GM12891 (cell line): ENCODE measurements around the gene KRTAP1-4.
A peak's percentile ranks its signal among the peaks of the same experiment; 100 is the strongest.
"Not testable (repeated sequence)": the region's sequence is repeated elsewhere in the genome, so short reads cannot be mapped to it uniquely, and the experiment has no call there.

Experiments
- DNase-seq: peaks from one replicate; pipeline ENCODE4 v3.0.0; 2011; ENCODE audit warnings: low spot score; ENCODE audit not compliant: insufficient read length
- FAIRE-seq: peaks from 2 replicates; lab custom pipeline; 2011; peaks lifted over from hg19 to GRCh38; lab: Jason Lieb, UNC
- PAX5 ChIP-seq: IDR thresholded peaks from 2 replicates; pipeline ENCODE4 v1.6.1; 2011; ENCODE audit warnings: low read length, moderate library complexity, mild to moderate bottlenecking; ENCODE audit not compliant: insufficient read depth, severe bottlenecking
- POLR2A ChIP-seq: IDR thresholded peaks from 2 replicates; pipeline ENCODE4 v1.6.1; 2011; ENCODE audit warnings: low read depth, low read length, control low read depth
- POLR2AphosphoS5 ChIP-seq: IDR thresholded peaks from 2 replicates; pipeline ENCODE4 v1.6.1; 2011; ENCODE audit warnings: low read depth, low read length, control low read depth
- POU2F2 ChIP-seq: IDR thresholded peaks from 2 replicates; pipeline ENCODE4 v1.6.1; 2011; ENCODE audit warnings: low read depth, mild to moderate bottlenecking, control low read depth, low read length, moderate library complexity
- SPI1 ChIP-seq: IDR thresholded peaks from 2 replicates; pipeline ENCODE4 v1.6.1; 2011; ENCODE audit warnings: low read depth, low read length, control low read depth
- TAF1 ChIP-seq: IDR thresholded peaks from 2 replicates; pipeline ENCODE4 v1.6.1; 2011; ENCODE audit warnings: low read depth, low read length, control low read depth

The KRTAP1-4 gene

GRCh38 chr17:41008811-41009210, 21.2 kb downstream of the KRTAP1-4 start, which contains the start of gene KRTAP3-1:
TSS of gene KRTAP3-1 (minus strand) at chr17:41009128. CDS start at chr17:41009074, 54 bp downstream.
- DNase-seq, result no peak
- TF ChIP-seq POLR2A (no peak), PAX5 (no peak)
- no peak for FAIRE-seq

DNA sequence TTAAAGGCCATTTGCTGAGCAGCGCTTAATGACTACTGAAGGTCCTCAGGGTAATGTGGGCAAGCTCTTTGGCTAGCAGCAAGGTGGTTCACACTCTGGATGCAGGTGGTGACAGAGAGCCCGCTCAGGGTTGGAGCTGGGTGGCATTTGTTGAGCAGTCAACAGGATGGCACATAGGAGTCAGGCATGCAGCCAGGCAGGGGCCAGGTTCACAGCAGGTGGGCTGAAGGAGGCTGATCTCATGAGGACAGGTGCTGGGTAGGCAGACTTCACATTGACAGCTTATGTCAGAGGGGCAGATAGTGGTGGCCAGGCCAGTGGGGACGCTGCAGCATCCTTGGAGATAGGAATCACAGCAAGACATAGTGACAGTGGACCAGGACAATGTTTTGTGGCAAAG, 25.6 kb downstream of the KRTAP1-4 start:
- DNase-seq (no peak), FAIRE-seq (no peak)
- TF ChIP-seq TAF1 (no peak), POLR2A (no peak), POLR2AphosphoS5 (no peak), SPI1 (no peak), PAX5 (no peak), POU2F2 (no peak)

GRCh38 chr17:41003926-41004325, 26.1 kb downstream of the KRTAP1-4 start:
- TF ChIP-seq SPI1, result no peak
- no peak for TF ChIP-seq PAX5
- no peak for TF ChIP-seq TAF1
- no peak for TF ChIP-seq POLR2A
- TF ChIP-seq POU2F2, result no peak
- no peak for TF ChIP-seq POLR2AphosphoS5
- DNase-seq (no peak), FAIRE-seq (no peak)

DNA sequence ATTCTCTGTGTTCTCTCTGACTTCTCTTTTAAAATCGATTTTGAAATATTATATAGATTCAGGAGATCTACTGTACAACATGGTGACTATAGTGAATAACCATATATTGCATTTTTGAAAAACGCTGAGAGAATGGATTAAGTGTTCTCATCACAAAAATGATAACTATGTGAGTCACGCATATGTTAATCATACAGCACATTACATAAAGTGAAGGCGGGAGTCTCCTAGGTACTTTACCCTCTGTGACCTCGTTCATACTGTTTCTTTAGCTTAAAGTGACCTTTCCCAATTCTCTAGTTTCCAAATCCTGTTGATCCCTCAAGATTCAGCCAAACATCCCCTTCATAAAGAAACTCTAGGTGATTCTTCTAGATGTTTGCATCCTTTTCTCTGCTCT, 27.2 kb downstream of the KRTAP1-4 start:
- DNase-seq, result no peak
- TF ChIP-seq SPI1 (no peak), PAX5 (no peak), POU2F2 (no peak), POLR2A (no peak), TAF1 (no peak), POLR2AphosphoS5 (no peak)
- no peak for FAIRE-seq

DNA sequence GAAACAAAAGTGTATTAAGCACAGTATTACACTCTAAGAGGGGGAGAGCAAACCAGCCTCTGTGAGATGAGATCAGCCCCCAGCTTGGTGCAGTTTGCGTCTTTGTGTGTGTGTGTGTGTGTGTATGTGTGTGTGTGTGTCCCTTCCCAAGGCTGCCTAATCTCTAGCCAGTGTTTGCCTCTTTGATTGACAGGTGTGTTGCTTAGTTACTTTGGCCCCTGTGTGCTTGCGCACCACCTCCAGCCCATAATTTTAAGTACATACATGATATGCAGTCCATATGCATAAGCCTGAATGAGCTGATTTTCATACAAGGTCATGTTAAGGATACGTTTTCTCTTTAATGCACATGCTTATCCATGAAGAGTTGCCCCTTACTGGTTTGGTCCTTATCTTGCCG, 28.2 kb downstream of the KRTAP1-4 start:
- no peak for TF ChIP-seq POLR2AphosphoS5
- TF ChIP-seq POLR2A, result no peak
- no peak for TF ChIP-seq POU2F2
- no peak for TF ChIP-seq PAX5
- TF ChIP-seq SPI1, result no peak
- TF ChIP-seq TAF1, result no peak
- DNase-seq (no peak), FAIRE-seq (no peak)

DNA sequence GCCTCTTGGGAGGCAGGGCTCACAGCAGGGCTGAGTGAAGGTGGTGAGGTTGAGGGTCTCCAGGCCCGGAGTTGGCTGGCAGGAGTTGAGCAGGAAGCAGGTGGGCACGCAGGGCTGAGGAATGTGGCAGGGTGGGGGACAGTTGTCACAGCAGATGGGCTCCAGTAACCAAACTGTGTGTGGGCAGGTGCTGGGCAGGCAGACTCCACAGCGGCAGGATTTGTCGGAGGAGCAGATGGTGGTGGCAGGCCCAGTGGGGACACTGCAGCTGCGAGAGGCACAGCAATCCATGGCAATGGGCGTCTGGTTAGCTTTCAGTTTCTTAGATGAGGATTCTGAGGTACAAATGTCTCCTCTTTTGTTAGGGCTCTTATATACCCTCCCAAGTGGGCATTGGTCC, 30.4 kb downstream of the KRTAP1-4 start, which contains the start of gene KRTAP3-2:
TSS of gene KRTAP3-2 (minus strand) at position 344 of the 400 bp plus-strand sequence. CDS start at position 291, 53 bp downstream.
- FAIRE-seq, result peak; percentile 43
- not testable (repeated sequence) for DNase-seq

GRCh38 chr17:40997361-40997760, 32.6 kb downstream of the KRTAP1-4 start:
- TF ChIP-seq PAX5 (no peak), TAF1 (no peak), SPI1 (no peak), POLR2A (no peak), POLR2AphosphoS5 (no peak), POU2F2 (no peak)
- DNase-seq (no peak), FAIRE-seq (no peak)

DNA sequence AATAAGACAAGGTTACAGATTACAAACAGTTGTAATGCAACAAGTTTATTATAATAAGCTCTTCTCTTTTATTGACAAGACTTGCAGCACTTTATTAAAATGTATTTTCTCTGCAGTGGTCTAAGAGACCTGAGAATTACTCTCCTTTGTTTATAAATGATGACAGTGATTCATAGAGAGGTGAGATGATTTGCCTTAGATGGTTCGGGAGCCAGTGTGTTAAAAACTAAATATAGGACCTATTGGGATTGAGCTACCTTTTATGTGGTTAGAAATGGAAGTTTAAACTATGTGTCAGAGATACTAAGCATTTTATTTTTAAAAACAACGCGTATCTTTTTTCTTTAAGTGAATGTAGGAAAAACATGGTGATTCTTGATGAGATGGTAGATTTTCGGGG, 33.2 kb downstream of the KRTAP1-4 start:
- FAIRE-seq (no peak), DNase-seq (no peak)
- no peak for TF ChIP-seq POLR2AphosphoS5
- no peak for TF ChIP-seq SPI1
- no peak for TF ChIP-seq POU2F2
- no peak for TF ChIP-seq TAF1
- no peak for TF ChIP-seq POLR2A
- TF ChIP-seq PAX5, result no peak

GRCh38 chr17:40995116-40995515, 34.9 kb downstream of the KRTAP1-4 start:
- FAIRE-seq (no peak), DNase-seq (no peak)
- no peak for TF ChIP-seq POU2F2
- no peak for TF ChIP-seq POLR2A
- no peak for TF ChIP-seq TAF1
- TF ChIP-seq SPI1, result no peak
- no peak for TF ChIP-seq PAX5
- TF ChIP-seq POLR2AphosphoS5, result no peak

DNA sequence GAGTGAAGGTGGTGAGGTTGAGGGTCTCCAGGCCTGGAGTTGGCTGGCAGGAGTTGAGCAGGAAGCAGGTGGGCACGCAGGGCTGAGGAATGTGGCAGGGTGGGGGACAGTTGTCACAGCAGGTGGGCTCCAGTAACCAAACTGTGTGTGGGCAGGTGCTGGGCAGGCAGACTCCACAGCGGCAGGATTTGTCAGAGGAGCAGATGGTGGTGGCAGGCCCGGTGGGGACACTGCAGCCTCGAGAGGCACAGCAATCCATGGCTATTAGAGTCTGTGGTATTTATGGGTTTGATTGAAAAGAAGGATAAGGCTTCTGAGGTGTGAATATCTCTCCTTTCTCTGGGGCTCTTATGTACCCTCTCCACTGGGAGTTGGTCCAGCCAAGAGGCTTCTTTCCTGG, 36.2 kb downstream of the KRTAP1-4 start, which contains the start of gene KRTAP3-3:
TSS of gene KRTAP3-3 (minus strand) at position 326 of the 400 bp plus-strand sequence. CDS start at position 259, 67 bp downstream.
- DNase-seq (no peak), FAIRE-seq (no peak)
- TF ChIP-seq PAX5, result no peak
- no peak for TF ChIP-seq TAF1
- TF ChIP-seq POLR2AphosphoS5, result no peak
- no peak for TF ChIP-seq POU2F2
- no peak for TF ChIP-seq SPI1
- TF ChIP-seq POLR2A, result no peak
